GM10266 (cell line): ENCODE data around the gene DLL1.

Experiments
- DNase-seq: peaks from one replicate; pipeline ENCODE4 v3.0.0; 2012; ENCODE audit errors: extremely low spot score
- CTCF ChIP-seq: IDR thresholded peaks from 2 replicates; pipeline ENCODE4 v1.5.1; 2012; ENCODE audit warnings: mild to moderate bottlenecking, low read depth; ENCODE audit not compliant: control insufficient read depth, insufficient read depth; ENCODE audit errors: missing control alignments

The DLL1 gene

GRCh38 chr6:170294813-170295509, 4.1 kb upstream of the DLL1 start:
- TF ChIP-seq CTCF: no peak
- no peak for DNase-seq

GRCh38 chr6:170294298-170294730, 3.4 kb upstream of the DLL1 start:
- DNase-seq: no peak
- TF ChIP-seq CTCF: no peak

- no peak for DNase-seq
- TF ChIP-seq CTCF: no peak
These were observed 2.7 kb upstream of the DLL1 start for GRCh38 chr6:170293341-170294231.

GRCh38 chr6:170292407-170293158, 1.7 kb upstream of the DLL1 start:
- TF ChIP-seq CTCF: peak; percentile 25
- peak; percentile 73 for DNase-seq

- TF ChIP-seq CTCF: peak; percentile 17
- no peak for DNase-seq
These were observed 1.2 kb upstream of the DLL1 start for GRCh38 chr6:170292111-170292406.

- peak; percentile 77 for DNase-seq
- no peak for TF ChIP-seq CTCF
These were observed 613 bp upstream of the DLL1 start for GRCh38 chr6:170291271-170292110.
